NCI-H2029 (cell line): ENCODE data around the gene RNF11.

Source experiments
- DNase-seq: peaks from one replicate; lab custom pipeline; 2025; lab: John Stamatoyannopoulos, UW

RNF11 gene

DNA sequence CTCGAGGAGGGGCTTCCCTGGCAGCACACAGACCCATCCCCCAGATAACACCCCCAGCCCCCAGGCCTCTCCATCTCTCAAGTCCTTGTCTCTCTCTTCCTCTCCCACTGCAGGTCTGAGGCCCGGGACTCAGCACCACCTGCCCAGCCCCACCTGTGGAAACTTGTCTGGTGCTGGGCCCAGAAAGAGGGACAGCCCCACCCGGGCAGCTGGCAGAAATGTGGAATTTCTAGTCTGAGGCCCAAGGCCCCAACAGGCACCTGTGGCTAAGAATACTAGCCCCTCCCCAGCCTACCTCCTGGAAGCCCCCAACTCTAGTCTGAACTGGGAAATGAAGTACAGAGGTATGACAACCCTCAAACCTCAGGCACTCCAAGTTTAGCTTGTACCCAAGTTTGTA, 78.9 kb downstream of the RNF11 start:
- no peak for DNase-seq

- DNase-seq = peak; percentile 78
Measured at GRCh38 chr1:51316113-51316845, 80.2 kb downstream of the RNF11 start.

DNA sequence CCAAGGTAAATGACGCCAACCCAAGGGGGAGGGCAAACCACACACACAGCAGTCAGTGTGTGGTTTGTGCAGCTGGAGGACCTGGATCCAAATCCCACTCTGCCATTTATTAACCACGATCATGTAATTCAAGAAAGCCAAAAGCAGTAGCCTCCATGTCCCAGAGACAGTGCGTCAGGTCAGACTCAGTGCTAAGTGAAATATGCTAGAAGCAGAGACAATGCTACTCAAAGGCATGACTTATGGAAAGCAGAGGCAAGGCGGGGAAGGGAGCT, 80.7 kb downstream of the RNF11 start:
- DNase-seq = peak; percentile 75

GRCh38 chr1:51317798-51318197, 81.7 kb downstream of the RNF11 start:
- no peak for DNase-seq

GRCh38 chr1:51320967-51321923, 85.2 kb downstream of the RNF11 start:
- no peak for DNase-seq

DNA sequence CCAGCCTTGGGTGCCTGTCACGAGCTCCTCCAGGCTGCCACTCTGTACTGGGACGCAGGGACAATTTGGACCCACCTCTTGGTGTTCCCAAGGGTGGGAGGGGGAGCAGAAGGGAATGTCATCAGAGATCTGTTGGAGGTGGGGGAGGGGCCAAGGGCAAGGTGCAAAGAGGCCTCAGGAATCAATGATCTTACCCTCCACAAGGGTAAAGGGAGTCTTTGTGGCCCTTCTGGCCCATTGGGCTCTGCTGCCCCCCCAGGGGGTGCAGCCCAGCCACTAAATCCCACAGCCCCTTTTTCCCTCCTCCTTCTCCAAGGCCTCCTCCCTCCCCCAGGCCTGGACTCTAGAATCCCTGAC, 85.8 kb downstream of the RNF11 start:
- no peak for DNase-seq

GRCh38 chr1:51322417-51323101, 86.5 kb downstream of the RNF11 start:
- no peak for DNase-seq
